Left ventricle myocardium inferior (tissue), 1 donor: ENCODE measurements around the gene LRR1. TPM values are rescaled to one million over a fixed set of nuclear protein-coding genes. Genes with fewer than 3 reads are reported as not detected.

Experiments
- DNase-seq: peaks from one replicate; pipeline ENCODE4 v3.0.0-alpha.2; 2020
- H3K27ac ChIP-seq: fragments of 200-600 bp; replicated peaks from 2 replicates; pipeline ENCODE4 v1.8.0; 2021
- H3K27me3 ChIP-seq: fragments of 200-600 bp; 2 replicates; pipeline ENCODE4 v1.8.0; 2021; ENCODE audit warnings: low read depth
- H3K36me3 ChIP-seq: fragments of 200-600 bp; 2 replicates; pipeline ENCODE4 v1.8.0; 2021
- H3K4me1 ChIP-seq: fragments of 200-600 bp; 2 replicates; pipeline ENCODE4 v1.8.0; 2021
- H3K4me3 ChIP-seq: fragments of 200-600 bp; 2 replicates; pipeline ENCODE4 v1.8.0; 2021; ENCODE audit warnings: mild to moderate bottlenecking, moderate library complexity
- H3K9me3 ChIP-seq: fragments of 200-600 bp; replicated peaks from 2 replicates; pipeline ENCODE4 v1.8.0; 2021
- intact Hi-C: fragments of 100-400 bp; cut with micrococcal nuclease; formaldehyde crosslinking; loops from one replicate; pipeline ENCODE4 v1.11.0; 2022
- total RNA-seq: library from RNA; stranded (reverse); fragmentation: NEBNext Ultra II Directional; extraction: Animal tissue kit (Norgen Biotek cat#: 25700); gene quantifications from one replicate; pipeline ENCODE4 v1.2.1, GENCODE V29; 2021
- TF ChIP-seq, protein P1 (sequence below): fragments of 200-600 bp; IDR thresholded peaks from 2 replicates; pipeline ENCODE4 v1.8.0; 2021; ENCODE audit warnings: antibody characterized with exemption, mild to moderate bottlenecking, borderline replicate concordance
- donor health status: DM: no; HTN: yes; CAD: no; lungs with severe emphysema.

LRR1 gene
- total RNA-seq, 1 donor from 2014 or later: 4.6 TPM

DNA sequence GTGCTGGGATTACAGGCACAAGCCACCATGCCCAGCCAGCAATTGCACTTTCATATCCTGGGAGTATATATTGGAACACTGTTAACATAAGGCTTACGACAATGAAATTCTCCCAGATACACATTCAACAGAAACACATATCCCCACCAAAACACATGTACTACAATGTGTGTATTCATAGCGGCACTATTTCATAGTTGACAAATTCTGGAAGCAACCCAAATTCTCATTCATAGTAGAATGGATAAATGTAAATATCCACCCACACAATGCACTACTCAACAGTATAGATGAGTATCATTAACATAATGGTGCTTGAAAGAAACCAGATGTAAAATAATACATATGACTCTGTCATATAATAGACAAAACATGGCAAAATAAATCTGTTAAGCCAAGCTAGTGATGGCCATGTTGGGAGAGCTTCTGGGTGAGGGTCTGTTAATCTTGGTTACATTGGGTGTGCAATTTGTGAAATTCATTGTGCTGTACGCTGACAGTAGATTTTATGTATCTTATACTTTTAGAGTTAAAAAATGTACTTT lies 38.9 kb downstream of the LRR1 start:
- H3K4me1 ChIP-seq: peaks cover 92% of the 10 kb centered on the region

DNA sequence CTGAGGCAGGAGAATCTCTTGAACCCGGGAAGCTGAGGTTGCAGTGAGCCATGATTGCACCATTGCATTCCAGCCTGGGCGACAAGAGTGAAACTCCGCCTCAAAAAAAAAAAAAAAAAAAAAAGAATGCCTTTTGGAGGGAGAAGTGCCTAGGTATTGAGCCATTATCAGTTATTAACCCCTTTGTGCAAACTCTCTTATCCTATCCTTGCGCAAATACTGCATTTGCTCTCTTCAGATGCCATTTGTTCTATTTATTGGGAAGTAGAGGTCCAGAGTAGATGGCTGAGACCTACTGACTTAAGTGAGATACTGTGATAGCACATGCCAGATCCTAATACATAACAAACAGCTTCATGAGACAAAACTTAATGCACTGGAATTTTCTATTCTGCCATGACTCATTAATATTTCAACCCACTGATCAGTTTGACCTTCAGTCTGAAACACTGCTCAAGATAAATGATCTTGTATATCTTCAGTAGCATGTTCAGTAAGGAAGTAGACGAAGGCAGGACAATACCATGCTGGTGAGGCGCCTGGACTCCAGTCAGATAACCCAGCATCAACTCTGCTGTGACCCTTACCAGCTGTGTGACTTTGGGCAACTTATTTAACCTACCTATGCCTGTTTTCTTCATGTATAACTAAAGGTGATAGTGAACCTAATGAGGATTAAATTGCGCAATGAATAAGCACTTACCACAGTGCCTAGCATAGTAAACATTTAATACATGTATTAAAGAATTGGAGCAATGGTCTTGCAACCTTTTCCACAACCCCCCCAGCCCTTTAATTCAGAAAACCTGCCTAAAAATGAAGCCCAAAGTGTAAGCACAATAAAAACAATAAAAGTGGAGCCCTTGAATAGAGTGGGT lies 42.0 kb downstream of the LRR1 start:
- Histone ChIP-seq H3K4me3 (no peak overlapping the region), H3K4me1 (peaks cover 68% of the 10 kb centered on the region), H3K27me3 (no peaks in the 10 kb centered on the region), H3K36me3 (peaks cover 10% of the 10 kb centered on the region), H3K27ac (peak overlapping the region; percentile 74), H3K9me3 (no peaks in the 10 kb centered on the region)
- no peak for DNase-seq
- intact Hi-C loops: no loop called here
- TF ChIP-seq, protein P1, sequence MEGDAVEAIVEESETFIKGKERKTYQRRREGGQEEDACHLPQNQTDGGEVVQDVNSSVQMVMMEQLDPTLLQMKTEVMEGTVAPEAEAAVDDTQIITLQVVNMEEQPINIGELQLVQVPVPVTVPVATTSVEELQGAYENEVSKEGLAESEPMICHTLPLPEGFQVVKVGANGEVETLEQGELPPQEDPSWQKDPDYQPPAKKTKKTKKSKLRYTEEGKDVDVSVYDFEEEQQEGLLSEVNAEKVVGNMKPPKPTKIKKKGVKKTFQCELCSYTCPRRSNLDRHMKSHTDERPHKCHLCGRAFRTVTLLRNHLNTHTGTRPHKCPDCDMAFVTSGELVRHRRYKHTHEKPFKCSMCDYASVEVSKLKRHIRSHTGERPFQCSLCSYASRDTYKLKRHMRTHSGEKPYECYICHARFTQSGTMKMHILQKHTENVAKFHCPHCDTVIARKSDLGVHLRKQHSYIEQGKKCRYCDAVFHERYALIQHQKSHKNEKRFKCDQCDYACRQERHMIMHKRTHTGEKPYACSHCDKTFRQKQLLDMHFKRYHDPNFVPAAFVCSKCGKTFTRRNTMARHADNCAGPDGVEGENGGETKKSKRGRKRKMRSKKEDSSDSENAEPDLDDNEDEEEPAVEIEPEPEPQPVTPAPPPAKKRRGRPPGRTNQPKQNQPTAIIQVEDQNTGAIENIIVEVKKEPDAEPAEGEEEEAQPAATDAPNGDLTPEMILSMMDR: no peak

More for the DNA sequence above, 38.9 kb downstream of the LRR1 start:
- intact Hi-C loops: loop anchor here (10.0 kb wide), 1 partner anchor 127 kb away; the partner anchor contains the start of gene KLHDC2
- Histone ChIP-seq H3K9me3 (no peaks in the 10 kb centered on the region), H3K27ac (peak overlapping the region; percentile 74), H3K27me3 (no peaks in the 10 kb centered on the region), H3K4me3 (no peak overlapping the region), H3K36me3 (peaks cover 10% of the 10 kb centered on the region)
- TF ChIP-seq, protein P1: no peak
- DNase-seq: no peak

DNA sequence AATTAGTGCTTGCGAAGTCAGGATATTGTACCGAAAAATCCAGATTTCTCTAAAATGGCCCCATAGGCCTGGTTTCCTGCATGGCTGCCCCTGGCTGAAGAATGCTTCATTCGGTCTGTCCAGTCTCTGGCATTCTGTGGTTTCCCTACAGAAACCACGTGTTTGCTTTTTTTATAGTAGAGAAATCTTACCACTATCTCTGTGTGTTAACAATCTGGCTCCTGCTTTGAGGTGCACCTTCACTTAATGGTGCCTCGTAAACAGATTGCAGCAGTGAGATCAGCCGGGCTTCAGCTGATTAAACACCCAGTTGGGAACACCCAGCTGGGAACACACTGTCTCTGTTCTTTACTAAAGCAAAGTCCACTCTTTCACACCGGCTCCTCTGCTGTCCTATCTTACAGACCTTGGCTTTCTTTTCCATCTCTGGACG lies 43.0 kb downstream of the LRR1 start:
- peak overlapping the region; percentile 74 for H3K27ac ChIP-seq
- H3K36me3 ChIP-seq: peaks cover 10% of the 10 kb centered on the region
- H3K27me3 ChIP-seq: no peaks in the 10 kb centered on the region
- H3K9me3 ChIP-seq: no peaks in the 10 kb centered on the region
- H3K4me3 ChIP-seq: peak overlapping the region; percentile 37
- intact Hi-C loops: no loop called here
- peaks cover 58% of the 10 kb centered on the region for H3K4me1 ChIP-seq
- no peak for DNase-seq
- TF ChIP-seq, protein P1: no peak

DNA sequence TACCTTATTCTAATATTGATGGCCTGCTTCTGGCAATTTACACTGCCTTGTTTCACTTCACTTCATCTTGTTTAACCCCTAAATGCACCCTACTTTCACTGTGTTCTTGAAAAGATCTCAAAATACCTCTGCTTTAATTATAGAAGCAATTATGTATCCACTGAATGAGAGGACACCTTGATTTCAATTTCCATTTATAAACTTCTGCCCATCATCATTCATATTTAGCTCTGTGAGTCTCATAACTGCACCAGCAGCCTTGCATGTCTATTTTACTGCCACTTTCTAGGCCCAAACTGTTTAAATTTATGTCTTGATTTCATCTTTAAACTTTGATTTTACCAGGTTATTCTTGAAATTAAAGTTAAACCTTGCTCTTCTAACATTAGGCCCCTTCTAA lies 43.4 kb downstream of the LRR1 start:
- intact Hi-C loops: no loop called here
- H3K9me3 ChIP-seq: no peaks in the 10 kb centered on the region
- DNase-seq: no peak
- H3K4me3 ChIP-seq: peak overlapping the region; percentile 37
- H3K36me3 ChIP-seq: peaks cover 10% of the 10 kb centered on the region
- TF ChIP-seq, protein P1: no peak
- no peaks in the 10 kb centered on the region for H3K27me3 ChIP-seq
- H3K4me1 ChIP-seq: peaks cover 54% of the 10 kb centered on the region
- H3K27ac ChIP-seq: peak overlapping the region; percentile 74

DNA sequence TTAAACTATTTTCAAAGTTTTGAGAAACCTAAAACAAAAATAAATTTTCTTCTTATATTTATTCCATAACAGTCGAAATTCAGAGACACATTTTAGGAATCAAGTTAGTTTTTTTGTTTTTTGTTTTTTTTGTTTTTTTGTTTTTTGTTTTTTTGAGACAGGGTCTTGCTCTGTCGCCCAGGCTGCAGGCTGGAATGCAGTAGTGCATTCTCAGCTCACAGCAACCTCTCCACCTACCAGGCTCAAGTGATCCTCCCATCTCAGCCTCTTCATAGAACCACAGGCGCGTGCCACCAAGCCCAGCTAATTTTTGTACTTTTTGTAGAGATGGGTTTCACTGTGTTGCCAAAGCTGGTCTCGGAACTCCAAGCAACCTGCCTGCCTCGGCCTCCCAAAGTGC lies 54.8 kb downstream of the LRR1 start:
- TF ChIP-seq, protein P1: no peak
- Histone ChIP-seq H3K27ac (no peak overlapping the region), H3K4me1 (no peaks in the 10 kb centered on the region), H3K9me3 (no peaks in the 10 kb centered on the region), H3K36me3 (no peaks in the 10 kb centered on the region), H3K27me3 (no peaks in the 10 kb centered on the region), H3K4me3 (no peak overlapping the region)
- intact Hi-C loops: no loop called here
- no peak for DNase-seq
